ENCODE measurements around the gene DHRS2.

GRCh38 chr14:23605931-23606585 is 30.1 kb upstream of the DHRS2 start:
- TF ChIP-seq CTCF (IDR thresholded peaks at IDR 0.05), result no peak
- TF ChIP-seq POLR2A (IDR thresholded peaks at IDR 0.05), result no peak
